Upper lobe of left lung (tissue), 4 donors: ENCODE results near the gene CNOT4.

Source experiments
- POLR2AphosphoS5 ChIP-seq, 2 donors: sonication (generic); formaldehyde crosslinking; IDR thresholded peaks; one replicate each; pipeline ENCODE4 v1.5.1; 2017; ENCODE audit warnings: antibody characterized with exemption in 2 of 2
- TF ChIP-seq, protein P1 (sequence below), 6 experiments: fragments of 450-650 bp in 4 of 6; fragments of 200-600 bp in 2 of 6; sonication (generic) in 2 of 6; IDR thresholded peaks; one replicate each; pipeline ENCODE4 v1.5.1; 2016 to 2019; ENCODE audit warnings: antibody characterized with exemption in 6 of 6

- TF ChIP-seq POLR2AphosphoS5 (IDR thresholded peaks at IDR 0.05) = peak in 1 of 2 donors; percentile 8
- TF ChIP-seq, protein P1, sequence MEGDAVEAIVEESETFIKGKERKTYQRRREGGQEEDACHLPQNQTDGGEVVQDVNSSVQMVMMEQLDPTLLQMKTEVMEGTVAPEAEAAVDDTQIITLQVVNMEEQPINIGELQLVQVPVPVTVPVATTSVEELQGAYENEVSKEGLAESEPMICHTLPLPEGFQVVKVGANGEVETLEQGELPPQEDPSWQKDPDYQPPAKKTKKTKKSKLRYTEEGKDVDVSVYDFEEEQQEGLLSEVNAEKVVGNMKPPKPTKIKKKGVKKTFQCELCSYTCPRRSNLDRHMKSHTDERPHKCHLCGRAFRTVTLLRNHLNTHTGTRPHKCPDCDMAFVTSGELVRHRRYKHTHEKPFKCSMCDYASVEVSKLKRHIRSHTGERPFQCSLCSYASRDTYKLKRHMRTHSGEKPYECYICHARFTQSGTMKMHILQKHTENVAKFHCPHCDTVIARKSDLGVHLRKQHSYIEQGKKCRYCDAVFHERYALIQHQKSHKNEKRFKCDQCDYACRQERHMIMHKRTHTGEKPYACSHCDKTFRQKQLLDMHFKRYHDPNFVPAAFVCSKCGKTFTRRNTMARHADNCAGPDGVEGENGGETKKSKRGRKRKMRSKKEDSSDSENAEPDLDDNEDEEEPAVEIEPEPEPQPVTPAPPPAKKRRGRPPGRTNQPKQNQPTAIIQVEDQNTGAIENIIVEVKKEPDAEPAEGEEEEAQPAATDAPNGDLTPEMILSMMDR (IDR thresholded peaks at IDR 0.05) = no peak
Observed at GRCh38 chr7:135508883-135509588, 866 bp downstream of the CNOT4 start.
